Hematopoietic multipotent progenitor cell treated with erythropoietin and hydrocortisone succinate and interleukin-3 and kit ligand, for 8 days (in vitro differentiated cells): ENCODE data around the gene ADCY9.
"Not testable (repeated sequence)": the region's sequence is repeated elsewhere in the genome, so short reads cannot be mapped to it uniquely, and the experiment has no call there.

ENCODE experiments used
- DNase-seq: peaks from one replicate; pipeline ENCODE4 v3.0.0-alpha.2; 2015

ADCY9 gene

GRCh38 chr16:3966681-3967080, 149.6 kb downstream of the ADCY9 start:
- no peak for DNase-seq

DNA sequence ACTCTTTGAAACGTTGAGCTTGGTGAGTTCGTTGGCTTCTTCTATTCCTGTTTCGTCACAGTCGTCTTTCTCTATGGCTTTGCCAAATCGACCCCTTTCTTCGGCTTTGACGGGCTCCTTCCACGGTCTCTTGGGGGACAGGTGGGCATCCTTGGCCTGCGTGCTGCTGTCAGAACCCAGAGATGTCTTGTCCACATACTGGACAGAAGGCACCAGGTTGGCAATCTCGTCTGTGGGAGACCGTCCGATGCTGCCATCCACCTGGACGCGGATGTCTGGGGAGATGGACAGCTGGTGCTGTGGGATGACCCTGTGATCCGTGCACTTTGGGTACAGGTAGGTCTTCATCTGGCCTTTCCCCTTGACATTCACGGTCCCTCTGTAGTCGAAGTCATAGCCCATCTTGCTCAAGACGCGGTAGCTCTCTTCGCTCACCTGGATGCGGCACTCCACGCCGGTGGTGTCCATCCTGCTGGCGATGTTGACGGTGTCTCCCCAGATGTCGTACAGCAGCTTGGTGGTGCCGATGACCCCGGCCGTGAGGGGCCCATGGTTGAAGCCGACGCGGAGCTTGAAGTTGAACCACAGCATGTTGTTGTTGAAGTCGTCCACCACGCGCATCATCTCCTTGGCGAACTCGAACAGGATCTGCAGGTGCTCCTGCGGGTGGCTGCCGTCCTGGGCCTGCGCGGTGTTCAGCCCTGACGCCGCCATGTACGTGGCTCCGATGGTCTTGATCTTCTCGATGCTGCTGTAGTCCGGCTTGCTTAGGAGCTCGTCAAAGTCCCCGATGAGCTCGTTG, 150.3 kb downstream of the ADCY9 start:
- DNase-seq = no peak

DNA sequence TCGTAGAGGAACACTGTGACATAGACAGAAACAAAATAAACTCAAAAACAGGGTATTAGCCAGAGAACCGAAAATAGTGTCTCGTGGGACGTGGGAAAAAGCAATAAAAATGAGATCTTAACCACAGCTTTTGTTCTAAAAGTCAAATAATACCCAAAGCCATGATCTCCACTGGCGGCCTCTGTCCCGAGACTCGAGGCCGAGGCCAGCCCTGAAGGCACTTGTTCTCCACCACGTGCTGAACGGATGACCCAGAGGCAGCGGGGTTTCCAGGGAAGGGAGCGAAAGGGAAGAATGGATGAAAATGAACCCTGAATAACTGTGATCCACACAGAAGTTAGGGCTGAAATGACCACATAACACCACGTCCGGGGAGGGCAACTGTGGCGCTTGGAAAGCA, 150.9 kb downstream of the ADCY9 start:
- no peak for DNase-seq

GRCh38 chr16:3964686-3965290, 151.5 kb downstream of the ADCY9 start:
- DNase-seq = no peak

GRCh38 chr16:3963886-3964685, 152.2 kb downstream of the ADCY9 start:
- DNase-seq = no peak

GRCh38 chr16:3963203-3963602, 153.0 kb downstream of the ADCY9 start:
- no peak for DNase-seq

DNA sequence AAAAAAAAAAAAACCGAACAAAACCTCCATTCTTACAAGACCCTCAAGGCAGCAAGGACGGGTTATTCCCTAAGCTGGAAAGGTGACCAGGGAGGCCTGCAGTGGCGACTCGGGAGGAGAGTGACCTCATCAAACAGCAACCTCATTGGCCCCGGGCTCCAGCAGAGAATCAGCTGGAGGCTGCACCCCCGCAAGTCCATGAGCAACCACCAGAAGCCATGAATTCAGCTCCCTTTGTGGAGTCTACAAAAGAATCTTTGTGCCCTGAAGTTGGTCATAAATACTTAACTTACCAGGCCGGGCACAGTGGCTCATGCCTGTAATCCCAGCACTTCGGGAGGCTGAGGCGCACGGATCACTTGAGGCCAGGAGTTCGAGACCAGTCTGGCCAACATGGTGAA, 154.8 kb downstream of the ADCY9 start:
- DNase-seq = no peak

DNA sequence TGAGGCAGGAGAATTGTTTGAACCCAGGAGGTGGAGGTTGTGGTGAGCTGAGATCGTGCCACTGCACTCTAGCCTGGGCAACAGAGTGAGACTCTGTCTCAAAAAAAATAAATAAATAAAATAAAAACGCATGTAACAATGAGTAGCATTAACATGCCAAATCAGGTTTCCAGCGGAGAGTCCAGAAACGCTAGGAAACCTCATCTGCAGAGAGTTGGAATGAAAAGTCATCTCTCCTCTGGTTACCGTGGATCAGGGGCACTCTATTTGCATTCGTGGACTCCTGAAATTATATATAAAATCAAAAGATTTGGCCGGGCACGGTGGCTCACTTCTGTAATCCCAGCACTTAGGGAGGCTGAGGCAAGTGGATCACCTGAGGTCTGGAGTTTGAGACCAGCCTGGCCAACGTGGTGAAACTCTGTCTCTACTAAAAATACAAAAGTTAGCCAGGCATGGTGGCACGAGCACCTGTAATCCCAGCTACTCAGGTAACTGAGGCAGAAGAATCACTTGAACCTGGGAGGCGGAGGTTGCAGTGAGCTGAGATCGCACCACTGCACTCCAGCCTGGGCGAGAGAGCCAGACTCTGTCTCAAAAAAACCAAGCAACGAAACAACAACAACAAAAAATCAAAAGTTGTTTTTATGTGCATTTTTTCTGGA, 156.2 kb downstream of the ADCY9 start:
- not testable (repeated sequence) for DNase-seq

- DNase-seq = no peak
Observed at GRCh38 chr16:3959148-3959547, 157.1 kb downstream of the ADCY9 start.

DNA sequence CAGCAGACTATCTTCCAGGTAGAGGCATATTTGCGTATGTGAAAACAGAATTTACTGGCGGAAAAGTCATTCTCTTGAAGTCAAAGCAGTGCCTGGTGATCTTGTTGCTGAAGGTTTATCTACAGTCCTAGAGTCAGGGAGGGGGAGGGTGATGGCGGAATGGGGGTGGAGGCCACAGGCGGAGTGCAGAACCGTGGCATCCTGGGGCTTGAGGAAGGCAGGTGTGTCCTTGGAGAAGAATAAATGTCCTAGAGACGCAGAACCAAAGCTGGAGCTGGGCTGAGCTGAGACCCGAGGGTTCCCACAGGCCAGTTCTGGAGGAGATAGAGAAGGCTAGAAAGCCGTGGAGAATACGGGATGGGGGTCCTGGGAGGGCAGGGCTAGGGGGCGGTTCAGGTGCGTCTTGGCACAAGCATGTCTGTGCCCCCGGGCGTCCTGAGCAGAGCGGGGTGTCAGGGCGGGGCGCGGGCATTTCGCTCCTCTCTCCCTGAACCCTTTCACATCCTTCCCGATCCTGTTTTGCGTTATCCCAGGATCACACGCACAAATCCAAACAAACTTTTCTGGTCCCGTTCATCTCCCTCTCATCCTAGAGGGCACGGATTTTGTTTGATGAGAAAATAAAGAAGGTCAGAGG, 158.8 kb downstream of the ADCY9 start:
- no peak for DNase-seq

DNA sequence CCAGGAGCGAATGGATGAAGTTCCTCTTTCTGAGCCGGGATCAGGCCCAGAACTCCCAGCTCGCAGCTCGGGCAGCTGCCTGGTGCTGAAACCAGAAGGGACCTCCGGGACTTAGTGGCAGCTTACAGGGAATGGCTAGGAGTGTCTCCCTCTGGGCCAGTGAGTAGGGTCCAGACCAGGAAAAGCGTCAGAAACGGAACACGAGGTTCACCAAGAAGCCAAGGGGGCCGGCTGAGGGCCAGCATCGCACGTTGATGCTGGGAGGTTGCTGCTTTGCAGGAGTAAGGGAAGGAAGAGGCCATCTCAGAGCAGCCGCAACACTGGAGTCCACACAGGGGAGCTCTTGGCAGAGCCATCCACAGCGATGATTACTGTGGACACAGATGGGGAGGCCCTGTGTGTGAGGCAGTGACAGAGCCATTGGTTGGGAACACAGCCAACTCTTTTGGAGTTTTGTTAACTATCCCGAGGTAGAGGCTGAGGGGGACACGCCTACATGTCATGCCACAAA, 161.8 kb downstream of the ADCY9 start:
- no peak for DNase-seq

- DNase-seq = no peak
Observed at GRCh38 chr16:3953728-3954410, 162.4 kb downstream of the ADCY9 start.

GRCh38 chr16:3952737-3953131, 163.5 kb downstream of the ADCY9 start:
- DNase-seq = no peak

GRCh38 chr16:3951861-3952736, 164.1 kb downstream of the ADCY9 start:
- no peak for DNase-seq

DNA sequence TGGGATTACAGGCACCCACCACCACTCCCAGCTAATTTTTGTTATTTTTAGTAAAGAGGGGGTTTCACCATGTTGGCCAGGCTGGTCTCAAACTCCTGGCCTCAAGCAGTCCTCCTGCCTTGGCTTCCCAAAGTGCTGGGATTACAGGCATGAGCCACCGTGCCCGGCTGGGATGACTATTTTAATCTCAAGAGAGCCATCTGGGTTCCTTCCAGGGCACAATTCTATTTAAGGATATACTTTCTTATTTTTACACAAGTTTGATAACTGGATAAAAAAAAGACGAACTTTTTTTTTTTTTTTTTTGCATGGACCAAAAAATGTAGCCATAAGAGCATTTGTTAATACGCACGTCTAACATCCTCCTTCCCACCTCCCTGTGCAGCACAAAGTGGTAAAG, 164.9 kb downstream of the ADCY9 start:
- not testable (repeated sequence) for DNase-seq

DNA sequence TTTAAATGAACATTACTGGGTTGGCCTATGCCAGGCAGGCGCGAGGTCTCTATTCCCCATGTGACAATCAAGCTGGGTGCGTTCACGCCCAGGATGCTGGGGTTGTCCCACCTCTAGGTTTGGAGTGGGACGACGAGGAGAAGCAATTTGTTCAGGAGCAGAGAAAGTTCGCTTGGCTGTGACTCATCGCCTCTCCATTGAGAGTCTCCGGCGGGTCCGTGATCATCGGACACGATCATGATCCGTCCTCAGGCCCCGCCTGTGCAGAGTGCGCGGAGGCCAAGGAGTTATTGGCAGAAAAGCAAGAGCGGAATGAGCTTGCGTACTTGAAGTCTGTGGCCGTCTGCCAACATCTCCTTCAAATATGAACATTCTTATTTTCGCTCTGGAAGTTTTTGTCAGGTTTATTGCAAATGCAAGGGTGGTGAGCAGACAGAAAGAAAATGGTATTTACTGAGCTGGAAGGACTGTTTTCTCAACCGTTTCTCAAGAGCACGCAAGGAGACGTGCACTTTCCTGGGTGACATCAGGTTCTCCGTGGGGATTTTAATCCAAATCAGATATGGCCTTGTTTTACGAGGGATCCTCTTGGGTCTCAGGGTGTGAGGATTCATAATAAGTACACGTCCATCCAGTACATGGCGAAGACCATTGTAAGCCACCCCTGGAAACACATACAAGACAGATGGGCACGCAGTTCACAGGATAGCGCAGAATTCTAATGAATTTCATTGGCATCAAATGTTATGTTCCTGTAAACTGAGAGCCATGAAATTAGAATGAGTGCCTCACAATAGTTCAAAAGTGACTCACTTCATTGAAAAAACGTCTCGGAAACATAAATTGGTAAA, 165.7 kb downstream of the ADCY9 start:
- DNase-seq = no peak

DNA sequence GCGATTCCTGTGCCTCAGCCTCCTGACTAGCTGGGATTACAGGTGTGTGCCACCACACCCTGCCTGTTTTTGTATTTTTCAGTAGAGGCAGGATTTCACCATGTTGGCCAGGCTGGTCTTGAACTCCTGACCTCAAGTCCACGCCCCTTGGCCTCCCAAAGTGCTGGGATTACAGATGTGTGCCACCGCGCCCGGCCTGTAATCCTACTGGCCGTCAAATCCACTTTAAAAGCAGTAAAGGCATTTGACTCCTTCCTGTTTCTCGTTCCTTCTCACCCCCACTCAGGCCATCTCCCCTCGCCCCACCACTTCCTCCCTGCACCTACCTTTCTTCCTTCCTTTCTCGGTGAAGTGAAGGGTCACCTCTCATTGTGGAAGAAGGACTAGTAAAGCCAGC, 166.3 kb downstream of the ADCY9 start:
- DNase-seq = no peak

DNA sequence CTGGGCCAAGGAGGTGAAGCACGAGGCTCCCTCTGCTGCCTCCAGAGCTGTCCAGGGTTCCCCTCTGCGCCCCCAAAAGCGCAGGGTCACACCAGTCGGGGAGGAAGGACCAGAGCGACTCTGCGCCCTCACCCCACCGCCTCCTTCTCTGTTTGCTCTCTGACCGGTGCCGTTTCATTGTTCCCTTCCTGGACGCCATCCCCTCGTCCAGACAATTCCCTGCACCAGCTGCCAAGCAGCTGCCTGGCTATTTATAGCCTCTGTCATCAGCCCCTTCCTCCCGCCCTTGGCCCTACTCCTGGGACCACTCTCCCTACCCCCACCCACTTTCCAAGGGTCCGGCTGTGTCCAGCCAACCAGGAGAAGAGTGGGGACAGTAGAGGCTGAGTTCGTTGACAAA, 167.0 kb downstream of the ADCY9 start:
- no peak for DNase-seq

- no peak for DNase-seq
Observed at GRCh38 chr16:3948378-3948995, 167.8 kb downstream of the ADCY9 start.
